K562 (cell line): ENCODE measurements around the gene AGPAT1. TPM values are rescaled to one million over a fixed set of nuclear protein-coding genes. Genes with fewer than 3 reads are reported as not detected.

Experiments
- BDP1 ChIP-seq: IDR thresholded peaks from 3 replicates; pipeline ENCODE4 v1.6.1; 2011; ENCODE audit not compliant: insufficient read length, insufficient read depth
- CBX8 ChIP-seq: fragments of 200-600 bp; sonication (generic); IDR thresholded peaks from 2 replicates; pipeline ENCODE4 v1.6.1; 2012; ENCODE audit warnings: borderline replicate concordance, mixed run types, low read depth, mild to moderate bottlenecking, moderate library complexity, mixed read lengths, low read length, control low read depth, inconsistent platforms; ENCODE audit not compliant: poor library complexity, severe bottlenecking; ENCODE audit errors: extremely low read depth
- FOXA3 ChIP-seq, 2 experiments: fragments of 450-650 bp in 1 of 2; sonication (generic) in 1 of 2; formaldehyde crosslinking; IDR thresholded peaks in 1 of 2; conservative IDR thresholded peaks in 1 of 2; 2 replicates each; pipeline versions ENCODE4 v1.4.0 to v1.8.0; 2020 to 2022; ENCODE audit warnings: mild to moderate bottlenecking in 2 of 2, missing genetic modification reagents in 1 of 2
- GTF2B ChIP-seq: IDR thresholded peaks from 2 replicates; pipeline ENCODE4 v1.6.1; 2011; ENCODE audit not compliant: insufficient read length; ENCODE audit errors: extremely low read depth
- GTF2F1 ChIP-seq: IDR thresholded peaks from 2 replicates; pipeline ENCODE4 v1.6.1; 2011; ENCODE audit warnings: low read depth, low read length, improper control_type of control experiment
- IRF2 ChIP-seq: sonication (generic); formaldehyde crosslinking; IDR thresholded peaks from 2 replicates; pipeline ENCODE4 v1.8.1; 2022; ENCODE audit warnings: mild to moderate bottlenecking, missing genetic modification reagents
- KDM4B ChIP-seq, 2 experiments: fragments of 450-650 bp in 1 of 2; sonication (generic) in 1 of 2; IDR thresholded peaks; 2 replicates each; pipeline ENCODE4 v1.6.1; 2016 to 2017; ENCODE audit warnings: borderline replicate concordance in 2 of 2, antibody characterized with exemption in 1 of 2, low read depth in 1 of 2, mild to moderate bottlenecking in 1 of 2
- NFYB ChIP-seq: IDR thresholded peaks from 2 replicates; pipeline ENCODE4 v1.6.1; 2011; ENCODE audit warnings: mild to moderate bottlenecking, moderate library complexity; ENCODE audit not compliant: insufficient read length; ENCODE audit errors: extremely low read depth
- POLR2AphosphoS2 ChIP-seq: IDR thresholded peaks from 2 replicates; pipeline ENCODE4 v1.6.1; 2012; ENCODE audit warnings: low read length, improper control_type of control experiment
- TEAD1 ChIP-seq, 2 experiments: fragments of 450-650 bp in 1 of 2; sonication (generic) in 1 of 2; formaldehyde crosslinking; IDR thresholded peaks; 2 replicates each; pipeline versions ENCODE4 v1.4.0 to v1.8.0; 2020 to 2022; ENCODE audit warnings: mild to moderate bottlenecking in 2 of 2, missing genetic modification reagents in 1 of 2
- ZBED1 ChIP-seq: IDR thresholded peaks from 2 replicates; pipeline ENCODE4 v1.6.1; 2014
- ZNF444 ChIP-seq: fragments of 250-450 bp; sonication (Bioruptor Pico); IDR thresholded peaks from 2 replicates; pipeline ENCODE4 v1.4.0; 2020; ENCODE audit warnings: mild to moderate bottlenecking, moderate library complexity
- polyA plus RNA-seq, 8 experiments: library from polyadenylated mRNA; depleted of rRNA in 4 of 8; stranded (reverse) in 5 of 8; unstranded in 3 of 8; fragments of >200 nt; fragmentation: Nextera tagmentation in 2 of 8; fragmentation: Illumina TruSeq in 1 of 8; extraction: Ambion mirVana in 2 of 8; extraction: Trizol in 1 of 8; gene quantifications; 2 replicates each; pipeline versions ENCODE4 v1.2.1 to v1.2.3, GENCODE V29; 2011 to 2014; ENCODE audit warnings: inconsistent platforms in 1 of 8, missing spikeins in 1 of 8
- total RNA-seq, 7 experiments: library from RNA; depleted of rRNA in 6 of 7; stranded (reverse); fragments of >200 nt in 6 of 7; fragmentation: Illumina TruSeq in 2 of 7; extraction: Trizol in 2 of 7; gene quantifications; 2 replicates each; pipeline versions ENCODE4 v1.2.1 to v1.2.3, GENCODE V29; 2011 to 2021; ENCODE audit warnings: low replicate concordance in 1 of 7
- TF ChIP-seq, protein P1 (sequence below): fragments of 250-450 bp; sonication (Bioruptor Pico); IDR thresholded peaks from 2 replicates; pipeline ENCODE4 v1.4.0; 2020; ENCODE audit warnings: mild to moderate bottlenecking, moderate library complexity
- TF ChIP-seq, protein P2 (sequence below): sonication (generic); formaldehyde crosslinking; IDR thresholded peaks from 2 replicates; pipeline ENCODE4 v1.8.1; 2023; ENCODE audit warnings: mild to moderate bottlenecking, missing genetic modification reagents
- TF ChIP-seq, protein P3 (sequence below): fragments of 250-450 bp; sonication (Bioruptor Pico); IDR thresholded peaks from 2 replicates; pipeline ENCODE4 v1.8.0; 2022; ENCODE audit warnings: inconsistent platforms
- TF ChIP-seq, protein P4 (sequence below): fragments of 450-650 bp; IDR thresholded peaks from 2 replicates; pipeline ENCODE4 v1.6.1; 2016; ENCODE audit warnings: low read depth, mild to moderate bottlenecking, moderate library complexity

The AGPAT1 gene
- total and polyA plus RNA-seq, 9 of the 15 experiments (the other 6 are each of a cell fraction or from before 2014, with no cell fraction given) = 37.9 to 176 (median 69.4) TPM

- TF ChIP-seq POLR2AphosphoS2 = peak; percentile 11; the same call in 1 of the 2 replicates
- peak; percentile 19; the same call in 1 of the 2 replicates for TF ChIP-seq GTF2F1
- TF ChIP-seq, protein P1, sequence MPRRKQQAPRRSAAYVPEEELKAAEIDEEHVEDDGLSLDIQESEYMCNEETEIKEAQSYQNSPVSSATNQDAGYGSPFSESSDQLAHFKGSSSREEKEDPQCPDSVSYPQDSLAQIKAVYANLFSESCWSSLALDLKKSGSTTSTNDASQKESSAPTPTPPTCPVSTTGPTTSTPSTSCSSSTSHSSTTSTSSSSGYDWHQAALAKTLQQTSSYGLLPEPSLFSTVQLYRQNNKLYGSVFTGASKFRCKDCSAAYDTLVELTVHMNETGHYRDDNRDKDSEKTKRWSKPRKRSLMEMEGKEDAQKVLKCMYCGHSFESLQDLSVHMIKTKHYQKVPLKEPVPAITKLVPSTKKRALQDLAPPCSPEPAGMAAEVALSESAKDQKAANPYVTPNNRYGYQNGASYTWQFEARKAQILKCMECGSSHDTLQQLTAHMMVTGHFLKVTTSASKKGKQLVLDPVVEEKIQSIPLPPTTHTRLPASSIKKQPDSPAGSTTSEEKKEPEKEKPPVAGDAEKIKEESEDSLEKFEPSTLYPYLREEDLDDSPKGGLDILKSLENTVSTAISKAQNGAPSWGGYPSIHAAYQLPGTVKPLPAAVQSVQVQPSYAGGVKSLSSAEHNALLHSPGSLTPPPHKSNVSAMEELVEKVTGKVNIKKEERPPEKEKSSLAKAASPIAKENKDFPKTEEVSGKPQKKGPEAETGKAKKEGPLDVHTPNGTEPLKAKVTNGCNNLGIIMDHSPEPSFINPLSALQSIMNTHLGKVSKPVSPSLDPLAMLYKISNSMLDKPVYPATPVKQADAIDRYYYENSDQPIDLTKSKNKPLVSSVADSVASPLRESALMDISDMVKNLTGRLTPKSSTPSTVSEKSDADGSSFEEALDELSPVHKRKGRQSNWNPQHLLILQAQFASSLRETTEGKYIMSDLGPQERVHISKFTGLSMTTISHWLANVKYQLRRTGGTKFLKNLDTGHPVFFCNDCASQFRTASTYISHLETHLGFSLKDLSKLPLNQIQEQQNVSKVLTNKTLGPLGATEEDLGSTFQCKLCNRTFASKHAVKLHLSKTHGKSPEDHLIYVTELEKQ = no peak
- no peak for TF ChIP-seq CBX8
- TF ChIP-seq FOXA3 (CRISPR knock-in tag; conservative IDR thresholded peaks at IDR 0.05 in 1 of 2, IDR thresholded peaks at IDR 0.05 in 1 of 2) = peak; percentile 72 to 89
- TF ChIP-seq GTF2B = no peak
- TF ChIP-seq, protein P2, sequence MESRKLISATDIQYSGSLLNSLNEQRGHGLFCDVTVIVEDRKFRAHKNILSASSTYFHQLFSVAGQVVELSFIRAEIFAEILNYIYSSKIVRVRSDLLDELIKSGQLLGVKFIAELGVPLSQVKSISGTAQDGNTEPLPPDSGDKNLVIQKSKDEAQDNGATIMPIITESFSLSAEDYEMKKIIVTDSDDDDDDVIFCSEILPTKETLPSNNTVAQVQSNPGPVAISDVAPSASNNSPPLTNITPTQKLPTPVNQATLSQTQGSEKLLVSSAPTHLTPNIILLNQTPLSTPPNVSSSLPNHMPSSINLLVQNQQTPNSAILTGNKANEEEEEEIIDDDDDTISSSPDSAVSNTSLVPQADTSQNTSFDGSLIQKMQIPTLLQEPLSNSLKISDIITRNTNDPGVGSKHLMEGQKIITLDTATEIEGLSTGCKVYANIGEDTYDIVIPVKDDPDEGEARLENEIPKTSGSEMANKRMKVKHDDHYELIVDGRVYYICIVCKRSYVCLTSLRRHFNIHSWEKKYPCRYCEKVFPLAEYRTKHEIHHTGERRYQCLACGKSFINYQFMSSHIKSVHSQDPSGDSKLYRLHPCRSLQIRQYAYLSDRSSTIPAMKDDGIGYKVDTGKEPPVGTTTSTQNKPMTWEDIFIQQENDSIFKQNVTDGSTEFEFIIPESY (CRISPR knock-in tag) = peak; percentile 32; the same call in 1 of the 2 replicates
- TF ChIP-seq IRF2 (CRISPR knock-in tag) = no peak
- TF ChIP-seq NFYB = no peak
- TF ChIP-seq BDP1 = no peak
- no peak for TF ChIP-seq KDM4B (IDR thresholded peaks at IDR 0.05; ENCODE audit: borderline replicate concordance in 2 of 2, low read depth in 1 of 2)
- TF ChIP-seq, protein P3, sequence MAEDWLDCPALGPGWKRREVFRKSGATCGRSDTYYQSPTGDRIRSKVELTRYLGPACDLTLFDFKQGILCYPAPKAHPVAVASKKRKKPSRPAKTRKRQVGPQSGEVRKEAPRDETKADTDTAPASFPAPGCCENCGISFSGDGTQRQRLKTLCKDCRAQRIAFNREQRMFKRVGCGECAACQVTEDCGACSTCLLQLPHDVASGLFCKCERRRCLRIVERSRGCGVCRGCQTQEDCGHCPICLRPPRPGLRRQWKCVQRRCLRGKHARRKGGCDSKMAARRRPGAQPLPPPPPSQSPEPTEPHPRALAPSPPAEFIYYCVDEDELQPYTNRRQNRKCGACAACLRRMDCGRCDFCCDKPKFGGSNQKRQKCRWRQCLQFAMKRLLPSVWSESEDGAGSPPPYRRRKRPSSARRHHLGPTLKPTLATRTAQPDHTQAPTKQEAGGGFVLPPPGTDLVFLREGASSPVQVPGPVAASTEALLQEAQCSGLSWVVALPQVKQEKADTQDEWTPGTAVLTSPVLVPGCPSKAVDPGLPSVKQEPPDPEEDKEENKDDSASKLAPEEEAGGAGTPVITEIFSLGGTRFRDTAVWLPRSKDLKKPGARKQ (CRISPR knock-in tag) = no peak
- TF ChIP-seq ZNF444 = no peak
- TF ChIP-seq, protein P4, sequence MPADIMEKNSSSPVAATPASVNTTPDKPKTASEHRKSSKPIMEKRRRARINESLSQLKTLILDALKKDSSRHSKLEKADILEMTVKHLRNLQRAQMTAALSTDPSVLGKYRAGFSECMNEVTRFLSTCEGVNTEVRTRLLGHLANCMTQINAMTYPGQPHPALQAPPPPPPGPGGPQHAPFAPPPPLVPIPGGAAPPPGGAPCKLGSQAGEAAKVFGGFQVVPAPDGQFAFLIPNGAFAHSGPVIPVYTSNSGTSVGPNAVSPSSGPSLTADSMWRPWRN = no peak
- TF ChIP-seq ZBED1 = no peak; the same call in 1 of the 2 replicates
- 0 out of 4 replicates have a peak, but pooled peaks of 1 of the 2 experiments have one; percentile 48 for TF ChIP-seq TEAD1 (CRISPR knock-in tag; IDR thresholded peaks at IDR 0.05)
Observed at GRCh38 chr6:32153564-32154513, 22.0 kb downstream of the AGPAT1 start, which contains the start of gene PPT2 (continued).
